ENCODE measurements around the gene MED27.

MED27 gene

GRCh38 chr9:131876486-131876885 lies 203.2 kb downstream of the MED27 start:
- DNase-seq (ENCODE audit: low spot score) = no peak

DNA sequence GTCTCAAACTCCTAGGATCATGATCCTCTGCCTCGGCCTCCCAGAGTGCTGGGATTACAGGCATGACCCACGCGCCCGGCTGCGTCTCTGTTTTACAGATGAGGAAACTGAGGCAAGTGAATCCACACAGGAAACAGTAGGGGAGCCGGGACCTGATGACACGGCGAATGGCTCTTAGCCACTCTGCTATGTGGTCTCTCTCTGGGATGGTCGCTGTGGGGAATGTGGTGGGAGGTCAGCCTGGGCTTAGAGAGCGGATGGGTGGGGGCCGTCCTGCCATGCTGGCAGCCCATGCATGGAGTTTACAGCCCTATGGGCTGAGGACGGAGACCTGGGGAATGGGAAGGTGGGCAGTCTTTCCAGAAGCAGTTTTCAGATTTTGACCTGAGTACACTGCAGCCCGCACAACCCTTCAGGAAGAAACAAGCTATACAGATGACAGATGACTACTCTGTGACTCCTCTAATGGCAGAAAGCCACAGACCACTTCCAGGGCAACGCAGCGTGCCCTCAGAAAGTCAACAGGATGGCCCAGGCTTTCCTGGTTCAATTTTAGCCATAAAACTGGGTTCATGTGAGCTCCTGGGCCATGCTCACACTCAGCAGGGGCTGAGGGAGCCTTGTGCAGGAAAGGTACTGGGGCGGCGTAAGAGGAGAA lies 203.7 kb downstream of the MED27 start:
- no peak for DNase-seq (ENCODE audit: low spot score)

DNA sequence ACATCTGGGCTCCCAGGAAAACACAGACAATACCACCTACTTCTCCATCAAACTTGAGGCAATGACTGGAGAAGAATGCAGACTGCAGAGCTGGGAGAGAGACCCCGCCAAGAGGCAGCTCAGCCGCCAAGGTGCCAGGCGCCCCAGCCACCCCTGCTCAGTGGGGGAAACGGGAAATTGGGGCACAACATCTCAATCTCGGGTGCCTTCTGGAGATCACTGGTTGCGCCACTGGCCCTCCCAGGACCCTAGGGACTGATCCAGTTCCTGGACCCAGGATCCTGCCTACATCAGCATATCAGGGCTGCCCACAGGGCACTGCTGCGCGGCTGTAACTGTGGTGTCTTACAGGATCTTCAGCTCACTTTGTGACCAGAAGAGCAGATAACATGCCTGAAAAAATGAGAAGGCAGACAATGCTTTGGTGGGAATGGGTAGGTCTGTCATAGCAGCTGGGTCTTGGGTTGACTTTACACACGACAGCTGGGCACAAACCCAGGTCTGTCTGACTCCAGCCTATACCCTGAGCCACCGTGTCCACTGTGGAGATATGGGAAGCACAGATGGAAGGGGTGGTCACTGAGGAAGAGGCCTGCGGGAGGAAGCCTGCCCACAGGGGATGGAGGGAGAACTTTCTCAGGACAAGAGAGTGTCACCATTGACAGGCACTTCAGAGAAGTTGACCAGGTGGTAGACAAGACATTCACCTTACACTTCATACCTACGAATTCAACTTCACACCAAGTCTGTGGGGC lies 204.6 kb downstream of the MED27 start:
- no peak for DNase-seq (ENCODE audit: low spot score)

- DNase-seq (ENCODE audit: low spot score) = no peak
These were observed 205.2 kb downstream of the MED27 start for GRCh38 chr9:131874447-131874846.

- no peak for DNase-seq (ENCODE audit: low spot score)
These were observed 205.7 kb downstream of the MED27 start for GRCh38 chr9:131873891-131874440.

DNA sequence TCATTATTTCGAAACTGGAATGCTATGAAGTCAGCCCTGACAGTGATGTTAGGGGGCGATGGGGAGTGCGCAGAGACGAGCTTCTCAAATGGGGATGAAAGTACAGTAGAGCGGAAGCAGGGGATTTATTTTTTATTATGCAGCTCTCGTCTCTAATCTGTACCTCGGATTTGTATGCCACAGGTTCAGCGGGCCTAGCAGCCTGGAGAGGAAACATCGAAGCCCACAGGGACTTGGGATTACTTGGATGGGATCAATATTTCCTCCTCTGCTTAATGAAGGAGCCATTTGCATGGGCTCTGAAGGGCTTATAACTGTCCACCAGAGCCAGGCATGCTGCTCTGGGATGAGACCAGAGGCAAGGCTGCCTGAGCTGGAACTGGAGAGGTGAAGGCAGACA lies 206.3 kb downstream of the MED27 start:
- DNase-seq (ENCODE audit: low spot score) = no peak

- DNase-seq (ENCODE audit: low spot score) = no peak
These were observed 207.0 kb downstream of the MED27 start for GRCh38 chr9:131872702-131873101.

DNA sequence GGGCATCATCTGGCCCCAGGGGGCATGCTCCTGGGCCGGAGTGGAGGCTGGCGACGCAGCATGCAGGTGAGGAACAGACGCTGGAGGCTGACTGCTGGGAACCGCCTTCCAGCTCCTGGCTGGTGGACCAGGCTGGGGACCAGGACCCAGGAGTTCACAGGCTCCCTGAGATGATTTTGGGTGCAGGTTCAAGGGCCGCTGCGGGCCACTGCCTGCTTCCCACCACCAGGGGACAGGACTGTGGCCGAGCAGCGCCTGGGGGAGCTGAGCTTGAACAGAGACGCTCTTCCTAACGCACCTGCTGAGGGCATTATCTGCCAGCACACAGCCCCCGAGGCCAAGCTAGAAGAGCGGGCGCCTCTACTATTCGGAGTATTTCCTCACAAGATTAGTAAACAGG lies 207.7 kb downstream of the MED27 start:
- no peak for DNase-seq (ENCODE audit: low spot score)

DNA sequence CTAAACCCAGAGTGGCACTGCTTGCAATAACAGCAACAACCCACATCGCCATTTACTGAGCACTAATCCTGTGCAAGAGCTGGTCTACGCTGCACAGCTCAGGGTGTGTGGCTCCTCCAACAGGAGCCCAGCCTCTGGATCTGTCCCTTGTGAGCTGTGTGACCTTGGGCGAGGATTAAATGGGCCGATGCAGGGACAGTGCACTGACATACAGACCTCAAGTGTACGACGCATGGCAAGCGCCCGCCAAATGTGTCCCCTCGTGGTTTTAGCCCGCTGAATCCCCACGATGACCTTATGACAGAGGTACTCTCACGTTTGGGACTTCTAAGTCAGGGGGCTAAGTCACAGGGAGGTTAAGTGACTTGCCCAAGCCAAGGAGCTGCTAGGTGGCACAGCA lies 209.5 kb downstream of the MED27 start:
- no peak for DNase-seq (ENCODE audit: low spot score)

- DNase-seq (ENCODE audit: low spot score) = no peak
These were observed 210.3 kb downstream of the MED27 start for GRCh38 chr9:131869348-131869747.

DNA sequence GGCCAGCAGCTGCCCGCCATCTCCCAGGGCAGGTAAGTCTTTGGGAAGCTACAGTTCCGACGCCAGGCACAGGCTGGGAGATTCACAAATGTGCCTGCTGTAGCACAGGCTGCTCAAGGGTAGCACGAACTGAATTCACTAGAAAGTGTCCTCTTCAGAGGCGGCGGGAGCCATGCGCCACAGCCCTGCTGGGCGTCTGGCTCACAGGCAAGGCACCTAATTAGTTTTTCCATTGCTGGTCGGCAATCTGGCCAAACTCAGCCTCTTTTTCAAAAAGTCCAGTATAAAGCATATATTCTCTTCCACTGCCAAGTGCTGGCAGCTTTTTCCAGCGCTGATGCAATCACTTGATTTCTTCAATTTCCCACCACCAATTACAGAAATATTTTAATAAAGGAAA lies 210.9 kb downstream of the MED27 start:
- no peak for DNase-seq (ENCODE audit: low spot score)

DNA sequence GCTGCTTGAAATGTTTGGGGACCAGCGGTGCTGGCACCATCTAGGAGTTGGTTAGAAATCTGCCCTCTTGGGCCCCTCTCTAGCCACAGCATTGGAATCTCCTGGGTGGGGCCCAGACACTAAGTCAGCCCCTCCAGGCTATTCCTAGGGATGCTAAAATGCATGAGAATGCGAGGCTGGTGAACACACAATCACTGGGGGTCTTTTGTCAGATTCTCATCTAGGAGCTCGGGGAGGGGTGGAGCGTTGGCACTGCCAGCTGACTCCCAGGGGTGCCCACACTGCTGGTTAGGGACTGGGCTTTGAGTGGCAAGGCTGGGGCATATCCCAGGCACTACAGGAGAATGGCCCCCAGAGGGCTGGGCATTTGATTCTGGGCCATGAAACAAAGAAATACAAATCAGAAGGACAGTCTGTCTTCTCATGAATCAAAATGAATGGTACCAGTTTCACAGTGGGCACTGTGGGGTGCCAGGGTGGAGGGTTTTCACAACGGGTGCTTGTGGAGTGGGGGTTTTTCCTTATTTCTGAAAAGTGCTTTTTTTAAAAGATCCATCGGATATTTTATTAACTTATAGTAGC lies 212.0 kb downstream of the MED27 start:
- no peak for DNase-seq (ENCODE audit: low spot score)

DNA sequence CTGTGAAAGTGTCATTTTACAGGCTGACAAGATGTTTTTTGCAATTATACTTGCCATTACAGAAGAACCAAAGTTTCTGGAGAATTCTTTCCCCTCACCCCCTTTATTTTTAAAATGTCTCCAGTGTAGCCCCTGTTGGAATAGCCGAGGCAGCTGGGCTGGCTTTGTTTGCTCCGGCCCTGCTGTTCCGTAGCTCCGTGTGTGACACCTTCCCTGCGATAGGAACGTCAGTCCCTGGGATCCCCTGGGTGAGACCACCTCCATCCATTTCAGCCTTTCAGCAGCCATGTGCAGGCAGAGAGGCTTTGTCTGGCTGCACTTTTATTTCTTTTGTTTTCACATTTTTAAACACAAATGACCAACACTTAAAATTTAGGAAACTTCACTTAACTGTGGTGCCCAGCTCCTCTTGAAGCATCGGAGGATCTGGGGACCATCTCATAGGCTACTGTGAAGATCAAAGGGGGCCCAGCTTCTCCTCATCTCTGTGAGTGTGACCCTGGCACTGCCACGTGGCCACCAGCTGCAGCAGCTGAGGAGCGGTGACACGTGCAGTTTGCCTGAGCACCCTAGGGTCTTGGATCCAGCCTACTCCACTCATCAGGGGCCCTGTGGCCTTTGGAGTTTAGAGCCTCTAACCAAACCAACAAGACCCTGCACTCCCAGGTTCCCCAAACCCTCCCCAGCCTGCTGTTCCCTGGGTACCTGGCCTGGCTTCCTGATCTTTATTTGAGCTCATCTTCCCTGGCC lies 214.0 kb downstream of the MED27 start:
- DNase-seq (ENCODE audit: low spot score) = no peak

DNA sequence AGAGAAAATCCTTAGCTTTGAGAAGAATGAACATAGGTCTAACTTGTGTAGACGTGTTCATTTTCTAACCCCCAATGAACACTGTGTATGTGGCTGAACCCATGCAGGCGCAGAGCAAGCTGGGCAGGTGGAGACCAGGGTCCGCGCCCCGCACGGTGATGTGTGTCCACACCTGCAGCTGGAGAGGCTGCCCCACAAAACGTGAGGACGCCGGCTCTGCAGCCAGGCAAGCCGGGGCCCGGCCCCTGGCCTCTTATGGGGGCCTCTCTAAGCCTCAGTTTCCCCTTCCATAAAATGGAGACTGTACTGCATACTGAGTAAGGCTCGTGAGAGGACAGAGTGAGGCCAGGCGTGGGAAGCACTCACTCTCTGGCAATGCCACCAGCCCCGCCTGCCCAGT lies 215.1 kb downstream of the MED27 start:
- DNase-seq (ENCODE audit: low spot score) = no peak

- DNase-seq (ENCODE audit: low spot score) = no peak
These were observed 216.3 kb downstream of the MED27 start for GRCh38 chr9:131863306-131863896.

DNA sequence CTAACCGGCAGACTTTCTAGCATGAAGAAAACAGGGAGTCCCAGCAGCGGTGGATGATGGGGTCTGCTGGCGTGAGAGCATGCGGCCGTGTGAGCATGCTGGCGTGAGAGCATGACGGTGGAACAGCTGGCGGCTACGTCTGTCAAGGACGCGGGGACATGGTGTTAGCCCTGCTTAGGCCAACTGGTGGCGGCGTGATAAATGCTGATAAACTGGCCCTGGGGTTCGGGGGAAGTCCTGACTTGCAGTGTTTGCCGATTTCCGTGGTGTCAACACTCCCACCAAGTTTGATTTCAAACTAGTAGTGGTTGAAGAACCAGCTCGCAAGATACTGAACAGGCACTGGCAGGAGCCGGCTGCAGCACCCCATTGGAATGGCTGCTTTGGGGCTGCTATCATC lies 217.4 kb downstream of the MED27 start:
- no peak for DNase-seq (ENCODE audit: low spot score)

DNA sequence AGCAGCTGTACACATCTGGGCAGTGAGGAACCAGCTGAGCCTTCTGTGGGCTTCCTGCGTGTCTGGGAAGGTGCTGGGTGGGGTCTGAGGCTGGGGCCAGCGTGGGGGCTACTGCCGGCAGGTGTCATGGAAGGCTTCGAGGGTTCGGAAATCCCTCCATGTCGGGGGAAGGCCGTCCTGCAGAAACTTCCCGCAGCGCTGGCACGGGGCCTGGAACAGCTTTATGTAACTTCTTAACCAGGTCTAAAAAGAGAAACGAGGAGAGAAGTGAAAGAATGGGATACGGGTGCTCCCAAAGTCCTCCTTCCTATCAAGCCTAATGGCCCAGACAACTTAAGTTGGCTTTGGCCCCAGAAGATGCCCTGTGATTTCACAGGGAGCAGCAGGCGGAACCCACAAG lies 219.2 kb downstream of the MED27 start:
- no peak for DNase-seq (ENCODE audit: low spot score)

GRCh38 chr9:131858147-131858546 lies 221.5 kb downstream of the MED27 start:
- DNase-seq (ENCODE audit: low spot score) = no peak

DNA sequence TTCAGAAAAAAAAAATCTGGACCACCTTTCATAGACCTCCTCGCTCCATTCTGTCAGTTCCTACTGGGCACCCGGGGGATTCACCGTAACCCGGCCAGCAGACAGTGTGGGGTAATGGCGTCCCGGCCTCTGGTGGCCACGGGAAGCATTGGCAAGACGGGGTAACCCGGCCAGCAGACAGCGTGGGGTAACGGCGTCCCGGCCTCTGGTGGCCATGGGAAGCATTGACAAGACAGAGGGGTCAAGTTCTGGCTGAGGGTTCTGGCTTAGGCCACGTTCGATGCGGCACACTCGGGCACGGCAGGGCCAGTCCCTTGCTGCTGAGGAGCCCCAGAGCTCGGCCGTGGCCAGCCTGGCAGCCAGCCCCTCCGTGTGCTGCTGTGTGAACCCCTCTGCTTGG lies 223.6 kb downstream of the MED27 start:
- DNase-seq (ENCODE audit: low spot score) = no peak

GRCh38 chr9:131854896-131855613 lies 224.6 kb downstream of the MED27 start:
- DNase-seq (ENCODE audit: low spot score) = no peak

- no peak for DNase-seq (ENCODE audit: low spot score)
These were observed 225.3 kb downstream of the MED27 start for GRCh38 chr9:131854334-131854733.

All from SW480 (cell line).